Nephron (organoid): ENCODE measurements around the gene COG6.
A peak's percentile ranks its signal among the peaks of the same experiment; 100 is the strongest.

Experiments used
- H3K27ac Mint-ChIP-seq, 3 experiments: 2 replicates each; pipeline ENCODE4 v1.8.0; 2020; ENCODE audit warnings: mixed read lengths in 3 of 3, mild to moderate bottlenecking in 2 of 3, moderate library complexity in 1 of 3
- H3K27me3 Mint-ChIP-seq: 2 replicates; pipeline ENCODE4 v1.8.0; 2021; ENCODE audit warnings: low read depth, mild to moderate bottlenecking, moderate library complexity, mixed read lengths
- H3K36me3 Mint-ChIP-seq: 2 replicates; pipeline ENCODE4 v1.8.0; 2020; ENCODE audit warnings: low read depth, mixed read lengths
- H3K4me1 Mint-ChIP-seq: 2 replicates; pipeline ENCODE4 v1.8.0; 2020; ENCODE audit warnings: mixed read lengths
- H3K4me3 Mint-ChIP-seq, 3 experiments: 2 replicates each; pipeline ENCODE4 v1.8.0; 2020; ENCODE audit warnings: mild to moderate bottlenecking in 3 of 3, mixed read lengths in 3 of 3, moderate library complexity in 2 of 3
- H3K9me3 Mint-ChIP-seq: 2 replicates; pipeline ENCODE4 v1.8.0; 2020; ENCODE audit warnings: mixed read lengths
- CTCF ChIP-seq, 3 experiments: fragments of 200-600 bp; sonication (generic); IDR thresholded peaks; one replicate each; pipeline ENCODE4 v1.5.0; 2021; ENCODE audit warnings: antibody characterized with exemption in 3 of 3; ENCODE audit not compliant: unreplicated experiment in 3 of 3

Gene COG6

GRCh38 chr13:39682788-39683187, 27.3 kb downstream of the COG6 start:
- TF ChIP-seq CTCF (IDR thresholded peaks at IDR 0.05; ENCODE audit: unreplicated experiment in 3 of 3) = no peak
- H3K27ac Mint-ChIP-seq = no peak overlapping the region
- H3K4me3 Mint-ChIP-seq = no peak overlapping the region
- H3K36me3 Mint-ChIP-seq = peaks cover 33% of the 10 kb centered on the region
- H3K27me3 Mint-ChIP-seq = no peaks in the 10 kb centered on the region
- no peaks in the 10 kb centered on the region for H3K4me1 Mint-ChIP-seq
- peaks cover 4% of the 10 kb centered on the region for H3K9me3 Mint-ChIP-seq

- Mint-ChIP-seq H3K4me1 (no peaks in the 10 kb centered on the region), H3K27me3 (no peaks in the 10 kb centered on the region), H3K4me3 (no peak overlapping the region), H3K9me3 (peaks cover 4% of the 10 kb centered on the region), H3K36me3 (peaks cover 24% of the 10 kb centered on the region), H3K27ac (no peak overlapping the region)
- peak; percentile 32 to 59 (median 32) for TF ChIP-seq CTCF (IDR thresholded peaks at IDR 0.05; ENCODE audit: unreplicated experiment in 3 of 3)
Measured at GRCh38 chr13:39684531-39685137, 29.2 kb downstream of the COG6 start.

- Mint-ChIP-seq H3K27ac (no peak overlapping the region), H3K27me3 (no peaks in the 10 kb centered on the region), H3K36me3 (peaks cover 19% of the 10 kb centered on the region), H3K9me3 (peaks cover 1% of the 10 kb centered on the region), H3K4me1 (no peaks in the 10 kb centered on the region), H3K4me3 (no peak overlapping the region)
- no peak for TF ChIP-seq CTCF (IDR thresholded peaks at IDR 0.05; ENCODE audit: unreplicated experiment in 3 of 3)
Measured at GRCh38 chr13:39685652-39686051, 30.2 kb downstream of the COG6 start.

GRCh38 chr13:39688278-39688677, 32.8 kb downstream of the COG6 start:
- TF ChIP-seq CTCF (IDR thresholded peaks at IDR 0.05; ENCODE audit: unreplicated experiment in 3 of 3) = no peak
- Mint-ChIP-seq H3K9me3 (no peaks in the 10 kb centered on the region), H3K27me3 (no peaks in the 10 kb centered on the region)

GRCh38 chr13:39688699-39689405, 33.4 kb downstream of the COG6 start:
- Mint-ChIP-seq H3K27me3 (no peaks in the 10 kb centered on the region), H3K36me3 (peaks cover 9% of the 10 kb centered on the region)

More at GRCh38 chr13:39688278-39688677, 32.8 kb downstream of the COG6 start:
- Mint-ChIP-seq H3K27ac (no peak overlapping the region), H3K4me1 (peaks cover 9% of the 10 kb centered on the region), H3K36me3 (peaks cover 9% of the 10 kb centered on the region), H3K4me3 (no peak overlapping the region)

More at GRCh38 chr13:39688699-39689405, 33.4 kb downstream of the COG6 start:
- Mint-ChIP-seq H3K27ac (no peak overlapping the region), H3K4me1 (peaks cover 9% of the 10 kb centered on the region), H3K9me3 (no peaks in the 10 kb centered on the region), H3K4me3 (no peak overlapping the region)
- TF ChIP-seq CTCF (IDR thresholded peaks at IDR 0.05; ENCODE audit: unreplicated experiment in 3 of 3) = no peak
